ENCODE data around the gene MACROD2. TPM values are rescaled to one million over a fixed set of nuclear protein-coding genes. Genes with fewer than 3 reads are reported as not detected.

Gene MACROD2
- total and polyA plus RNA-seq, 2 of the 4 experiments (the other 2 are of a cell fraction) = not detected

DNA sequence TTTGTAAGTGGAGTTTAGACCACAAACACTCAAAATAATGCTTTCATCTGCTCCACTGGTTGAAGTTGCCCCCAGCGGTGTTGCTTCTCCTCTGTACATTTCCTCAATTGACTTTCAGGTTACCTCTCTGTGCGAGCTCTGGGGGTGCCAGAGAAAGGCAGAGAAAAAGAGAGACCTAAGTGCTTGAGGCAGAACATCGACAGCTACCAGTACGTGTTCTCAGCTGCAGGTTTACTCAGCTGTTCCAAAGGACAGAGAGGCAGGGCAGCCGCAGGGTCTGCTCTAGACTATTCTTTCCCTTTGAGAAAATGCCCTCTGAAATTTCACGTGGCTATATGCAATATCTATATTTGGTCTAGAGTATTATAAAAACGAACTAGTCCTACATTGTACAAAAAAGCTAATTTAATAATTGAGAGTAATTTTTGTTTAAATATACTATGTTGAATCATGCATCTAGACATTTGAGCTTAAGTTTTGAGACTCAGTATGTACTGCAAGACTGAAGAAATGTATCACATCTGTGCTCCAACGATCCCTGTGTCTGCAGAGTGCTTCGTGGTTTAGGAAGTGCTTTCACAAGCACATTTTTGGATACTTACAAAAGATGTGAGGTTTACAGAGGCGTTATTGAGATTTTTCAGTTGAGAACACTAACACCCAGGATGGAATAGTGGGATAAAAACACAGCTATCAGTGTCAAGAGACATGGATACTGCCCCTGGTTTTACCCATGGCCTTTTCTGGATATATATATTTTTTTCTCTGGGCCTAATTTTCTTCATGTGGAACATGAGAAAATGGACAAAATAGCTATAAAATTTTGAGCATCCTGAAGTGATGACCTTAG is 795.7 kb downstream of the MACROD2 start:
- no peak overlapping the region for H3K14ac ChIP-seq (replicated peaks; ENCODE audit: low read depth, low read length)
- intact Hi-C loops (cut with micrococcal nuclease) = no loop called here
- no peak overlapping the region for H4K91ac ChIP-seq (ENCODE audit: insufficient read depth, low read depth, low read length)
- no peak overlapping the region for H2AK5ac ChIP-seq (ENCODE audit: low read depth, low read length)
- BruUV-seq (replicated peaks) = no TSS peak
- ChIA-PET CTCF (interaction anchor here (0.7 to 0.9 kb wide), 2 partner anchors 18 to 34 kb away, joined by 4 to 7 read pairs; no protein-coding TSS in a partner anchor), POLR2A (ENCODE audit: unreplicated experiment) (no interaction called here)
- no peak overlapping the region for H2AFZ ChIP-seq (replicated peaks; ENCODE audit: low read length, poor library complexity)
- no peak overlapping the region for H2BK15ac ChIP-seq (ENCODE audit: low read depth, low read length)
- H2AK9ac ChIP-seq (replicated peaks; ENCODE audit: low read depth, low read length, poor library complexity) = no peak overlapping the region
- no peak overlapping the region for H4K8ac ChIP-seq (ENCODE audit: low read depth in 2 of 2, low read length in 2 of 2)
- H3K18ac ChIP-seq (ENCODE audit: low read depth, low read length) = no peak overlapping the region
- H3K79me1 ChIP-seq (ENCODE audit: low read depth in 1 of 2, low read length in 2 of 2) = no peaks in the 10 kb centered on the region
- H3K36me3 ChIP-seq (ENCODE audit: control insufficient read depth, insufficient read depth, low read length) = no peaks in the 10 kb centered on the region
- H3K4ac ChIP-seq (ENCODE audit: low read depth, low read length) = no peak overlapping the region
- no peak overlapping the region for H3K27ac ChIP-seq (ENCODE audit: insufficient read depth, low read length)
- H3K56ac ChIP-seq (ENCODE audit: extremely low read depth, insufficient read depth, low read length) = no peak overlapping the region
- H4K20me1 ChIP-seq (ENCODE audit: insufficient read depth, low read length) = no peaks in the 10 kb centered on the region
- in situ Hi-C loops (cut with MboI; ENCODE audit: low sequenced_read_pairs) = no loop called here
- no peak overlapping the region for H3K9ac ChIP-seq (ENCODE audit: low read depth, low read length)
- H3K4me1 ChIP-seq (ENCODE audit: control insufficient read depth, insufficient read depth, low read length) = no peaks in the 10 kb centered on the region
- dilution Hi-C loops (cut with HindIII; ENCODE audit: low sequenced_read_pairs, unreplicated experiment) = no loop called here
- H2BK120ac ChIP-seq (ENCODE audit: low read depth, low read length) = no peak overlapping the region
- WGBS, 2 experiments (ENCODE audit: extremely low coverage in 2 of 2, insufficient read length in 1 of 2) = no CpG with 5 or more reads among the region's 10 CpGs
- no peaks in the 10 kb centered on the region for H3K9me1 ChIP-seq (ENCODE audit: insufficient read depth, low read length)
- H2BK20ac ChIP-seq (ENCODE audit: low read depth, low read length) = no peak overlapping the region
- H3K9me3 ChIP-seq (ENCODE audit: control insufficient read depth, insufficient read depth, low read length) = peaks cover 2% of the 10 kb centered on the region; the same call in 1 of the 2 replicates
- H2BK5ac ChIP-seq (ENCODE audit: low read depth, low read length, poor library complexity, severe bottlenecking) = no peak overlapping the region
- DNase-seq (no peak), ATAC-seq (ENCODE audit: low read depth) (no peak)
- no peaks in the 10 kb centered on the region for H3K27me3 ChIP-seq (ENCODE audit: control insufficient read depth, insufficient read depth, low read length)
- no peak overlapping the region for H3K4me2 ChIP-seq (ENCODE audit: low read depth, low read length)
- no peak overlapping the region for H3K23ac ChIP-seq (ENCODE audit: low read depth, low read length)
- H4K5ac ChIP-seq (ENCODE audit: low read depth, low read length) = no peak overlapping the region
- H3K4me3 ChIP-seq (ENCODE audit: insufficient read depth, low read depth, low read length) = no peak overlapping the region
- TF ChIP-seq FOS (IDR thresholded peaks at IDR 0.05; ENCODE audit: low read depth, low read length) = no peak
- no peak for TF ChIP-seq SMC3 (IDR thresholded peaks at IDR 0.05; ENCODE audit: low read depth, low read length)
- no peak for TF ChIP-seq MAFK (IDR thresholded peaks at IDR 0.05; ENCODE audit: low read depth, low read length)
- TF ChIP-seq POLR2A (IDR thresholded peaks at IDR 0.05; ENCODE audit: low read depth, low read length) = no peak
- no peak for TF ChIP-seq RFX5 (IDR thresholded peaks at IDR 0.05; ENCODE audit: low read depth, low read length)
- no peak for TF ChIP-seq RCOR1 (IDR thresholded peaks at IDR 0.05; ENCODE audit: insufficient replicate concordance, low read length)
- TF ChIP-seq, protein P1, sequence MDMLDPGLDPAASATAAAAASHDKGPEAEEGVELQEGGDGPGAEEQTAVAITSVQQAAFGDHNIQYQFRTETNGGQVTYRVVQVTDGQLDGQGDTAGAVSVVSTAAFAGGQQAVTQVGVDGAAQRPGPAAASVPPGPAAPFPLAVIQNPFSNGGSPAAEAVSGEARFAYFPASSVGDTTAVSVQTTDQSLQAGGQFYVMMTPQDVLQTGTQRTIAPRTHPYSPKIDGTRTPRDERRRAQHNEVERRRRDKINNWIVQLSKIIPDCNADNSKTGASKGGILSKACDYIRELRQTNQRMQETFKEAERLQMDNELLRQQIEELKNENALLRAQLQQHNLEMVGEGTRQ (IDR thresholded peaks at IDR 0.05; ENCODE audit: low read depth, low read length) = no peak
- TF ChIP-seq CHD1 (IDR thresholded peaks at IDR 0.05; ENCODE audit: low read depth, low read length) = no peak
- TF ChIP-seq CEBPB (IDR thresholded peaks at IDR 0.05; ENCODE audit: low read depth, low read length) = no peak
- TF ChIP-seq RAD21 (IDR thresholded peaks at IDR 0.05; ENCODE audit: low read length) = no peak
- TF ChIP-seq, protein P2, sequence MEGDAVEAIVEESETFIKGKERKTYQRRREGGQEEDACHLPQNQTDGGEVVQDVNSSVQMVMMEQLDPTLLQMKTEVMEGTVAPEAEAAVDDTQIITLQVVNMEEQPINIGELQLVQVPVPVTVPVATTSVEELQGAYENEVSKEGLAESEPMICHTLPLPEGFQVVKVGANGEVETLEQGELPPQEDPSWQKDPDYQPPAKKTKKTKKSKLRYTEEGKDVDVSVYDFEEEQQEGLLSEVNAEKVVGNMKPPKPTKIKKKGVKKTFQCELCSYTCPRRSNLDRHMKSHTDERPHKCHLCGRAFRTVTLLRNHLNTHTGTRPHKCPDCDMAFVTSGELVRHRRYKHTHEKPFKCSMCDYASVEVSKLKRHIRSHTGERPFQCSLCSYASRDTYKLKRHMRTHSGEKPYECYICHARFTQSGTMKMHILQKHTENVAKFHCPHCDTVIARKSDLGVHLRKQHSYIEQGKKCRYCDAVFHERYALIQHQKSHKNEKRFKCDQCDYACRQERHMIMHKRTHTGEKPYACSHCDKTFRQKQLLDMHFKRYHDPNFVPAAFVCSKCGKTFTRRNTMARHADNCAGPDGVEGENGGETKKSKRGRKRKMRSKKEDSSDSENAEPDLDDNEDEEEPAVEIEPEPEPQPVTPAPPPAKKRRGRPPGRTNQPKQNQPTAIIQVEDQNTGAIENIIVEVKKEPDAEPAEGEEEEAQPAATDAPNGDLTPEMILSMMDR (conservative IDR thresholded peaks at IDR 0.05; ENCODE audit: low read depth, low read length) = no peak
- no peak for TF ChIP-seq MXI1 (IDR thresholded peaks at IDR 0.05; ENCODE audit: borderline replicate concordance, low read depth, low read length)
- TF ChIP-seq BHLHE40 (IDR thresholded peaks at IDR 0.05; ENCODE audit: low read depth, low read length) = no peak
- no peak for TF ChIP-seq MAZ (IDR thresholded peaks at IDR 0.05; ENCODE audit: borderline replicate concordance, low read depth, low read length)
- TF ChIP-seq NFE2L2 (IDR thresholded peaks at IDR 0.05; ENCODE audit: low read depth, low read length) = no peak

Measured in IMR-90 (cell line).